RPMI7951 (cell line): ENCODE data around the gene TENM4. TPM values are rescaled to one million over a fixed set of nuclear protein-coding genes. Genes with fewer than 3 reads are reported as not detected.
A peak's percentile ranks its signal among the peaks of the same experiment; 100 is the strongest.

Experiments used
- DNase-seq: peaks from one replicate; pipeline ENCODE4 v3.0.0-alpha.2; 2012; ENCODE audit warnings: low read depth
- total RNA-seq: library from RNA; depleted of rRNA; stranded (reverse); fragments of >200 nt; shearing (Covaris generic); gene quantifications from 2 replicates; pipeline ENCODE4 v1.2.3, GENCODE V29; 2014

Gene TENM4
- total RNA-seq, 1 experiment from 2014 or later, result 25.1 TPM

- no peak for DNase-seq
These were observed 723.8 kb downstream of the TENM4 start for GRCh38 chr11:78717041-78717440.

GRCh38 chr11:78715639-78716311 lies 725.1 kb downstream of the TENM4 start:
- DNase-seq, result peak; percentile 93

GRCh38 chr11:78714539-78714938 lies 726.3 kb downstream of the TENM4 start:
- no peak for DNase-seq

GRCh38 chr11:78711735-78712134 lies 729.1 kb downstream of the TENM4 start:
- DNase-seq, result no peak

- no peak for DNase-seq
These were observed 730.4 kb downstream of the TENM4 start for GRCh38 chr11:78710417-78710816.

GRCh38 chr11:78708388-78708787 lies 732.4 kb downstream of the TENM4 start:
- peak; percentile 76 for DNase-seq

GRCh38 chr11:78706551-78706950 lies 734.3 kb downstream of the TENM4 start:
- no peak for DNase-seq

- DNase-seq, result no peak
These were observed 736.0 kb downstream of the TENM4 start for GRCh38 chr11:78704811-78705210.

- no peak for DNase-seq
These were observed 741.2 kb downstream of the TENM4 start for GRCh38 chr11:78699609-78700135.

GRCh38 chr11:78698612-78699011 lies 742.2 kb downstream of the TENM4 start:
- DNase-seq, result peak; percentile 91

- DNase-seq, result no peak
These were observed 744.7 kb downstream of the TENM4 start for GRCh38 chr11:78696177-78696576.

GRCh38 chr11:78694152-78694551 lies 746.7 kb downstream of the TENM4 start:
- no peak for DNase-seq

GRCh38 chr11:78691215-78691614 lies 749.6 kb downstream of the TENM4 start:
- DNase-seq, result peak; percentile 36

- peak; percentile 42 for DNase-seq
These were observed 750.4 kb downstream of the TENM4 start for GRCh38 chr11:78690352-78690987.

- DNase-seq, result no peak
These were observed 751.2 kb downstream of the TENM4 start for GRCh38 chr11:78689585-78690153.

GRCh38 chr11:78689101-78689500 lies 751.7 kb downstream of the TENM4 start:
- no peak for DNase-seq

- no peak for DNase-seq
These were observed 752.4 kb downstream of the TENM4 start for GRCh38 chr11:78688460-78688859.

- DNase-seq, result no peak
These were observed 755.7 kb downstream of the TENM4 start for GRCh38 chr11:78685156-78685555.

- DNase-seq, result no peak
These were observed 756.5 kb downstream of the TENM4 start for GRCh38 chr11:78684377-78684776.

- DNase-seq, result no peak
These were observed 757.1 kb downstream of the TENM4 start for GRCh38 chr11:78683774-78684173.

- no peak for DNase-seq
These were observed 764.7 kb downstream of the TENM4 start for GRCh38 chr11:78676026-78676557.

GRCh38 chr11:78672850-78673620 lies 767.8 kb downstream of the TENM4 start:
- no peak for DNase-seq
